ENCODE results near the gene MITF.

MITF gene

DNA sequence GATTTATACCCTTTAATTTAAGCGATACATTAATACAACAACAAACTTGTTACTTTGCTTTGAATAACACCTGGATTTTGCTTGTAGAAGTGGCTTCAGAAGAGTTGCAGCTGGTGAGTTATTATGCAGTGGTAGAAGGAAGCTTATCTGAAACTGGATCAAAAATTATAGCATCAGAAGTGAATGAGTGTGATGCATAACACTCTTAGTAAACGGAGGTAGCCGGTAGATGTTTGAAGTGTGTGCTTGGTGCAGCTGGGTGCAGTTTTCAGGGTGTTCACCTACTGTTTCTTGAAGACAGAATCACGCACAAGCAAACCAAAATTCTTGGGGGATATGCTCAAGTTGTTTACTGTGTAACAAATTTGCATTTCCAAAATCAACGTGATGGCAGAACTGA, 103.1 kb downstream of the MITF start:
- DNase-seq, result no peak

GRCh38 chr3:69842789-69843188, 103.5 kb downstream of the MITF start:
- DNase-seq, result no peak

GRCh38 chr3:69844706-69845105, 105.4 kb downstream of the MITF start:
- DNase-seq, result no peak

GRCh38 chr3:69847303-69847702, 108.0 kb downstream of the MITF start:
- no peak for DNase-seq

DNA sequence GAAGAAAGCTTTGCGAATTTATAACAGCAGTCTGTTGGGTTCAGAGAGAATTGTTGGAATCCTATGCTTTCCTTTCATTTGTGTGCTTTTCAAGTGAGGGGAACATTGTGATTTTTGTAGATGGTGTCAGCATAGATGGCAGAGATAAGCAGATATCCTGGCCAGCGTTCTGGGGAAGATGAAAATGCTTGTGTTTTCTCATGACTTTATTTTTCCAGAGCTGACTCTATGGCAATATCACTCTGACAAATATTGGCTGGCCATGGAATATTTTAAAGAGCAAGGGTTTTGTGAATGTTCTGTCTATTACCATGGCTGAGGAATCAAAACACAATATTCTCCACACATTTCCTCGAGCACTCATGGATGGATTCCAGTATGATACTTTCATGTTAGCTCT, 108.8 kb downstream of the MITF start:
- no peak for DNase-seq

- no peak for DNase-seq
These were observed 111.6 kb downstream of the MITF start for GRCh38 chr3:69850849-69851248.

DNA sequence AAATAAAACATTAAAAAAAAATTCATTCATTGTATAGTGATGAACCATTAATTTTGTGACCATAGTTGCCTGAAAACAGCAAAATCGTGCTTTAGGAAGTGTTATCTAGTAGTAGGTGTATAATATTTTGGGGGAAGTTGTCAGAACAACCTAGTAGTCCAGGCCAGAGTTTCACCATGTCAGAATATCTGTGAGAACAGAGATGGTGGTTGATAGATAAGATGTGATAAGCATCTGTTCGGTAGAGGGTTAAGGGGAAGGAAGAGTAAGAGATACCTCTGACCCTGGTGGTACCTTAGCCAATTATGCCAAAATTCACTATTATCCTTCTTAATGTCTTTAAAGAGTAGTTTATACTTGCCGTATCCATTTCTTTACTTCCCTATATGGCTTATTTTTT, 113.8 kb downstream of the MITF start:
- no peak for DNase-seq

GRCh38 chr3:69855436-69856162, 116.3 kb downstream of the MITF start:
- DNase-seq, result peak; percentile 73

- no peak for DNase-seq
These were observed 117.9 kb downstream of the MITF start for GRCh38 chr3:69856965-69857705.

DNA sequence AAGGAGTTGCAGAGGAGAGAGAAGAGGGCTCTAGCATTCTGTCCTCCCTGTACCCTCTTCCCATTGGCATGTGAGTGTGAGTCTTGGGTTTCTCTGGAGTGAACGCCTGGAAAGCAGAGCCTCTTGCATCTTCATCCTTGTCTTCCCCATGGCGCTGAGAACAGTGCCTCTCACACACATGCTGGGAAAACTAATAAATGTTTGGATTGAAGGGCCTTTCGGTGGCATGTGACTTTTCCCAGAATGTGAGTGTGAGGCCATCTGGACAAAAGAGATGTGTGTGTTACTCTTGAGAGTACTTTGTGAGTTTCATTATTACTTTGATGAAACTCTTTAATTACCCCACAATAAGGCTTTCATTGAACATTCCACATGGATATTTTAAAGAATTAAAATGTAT, 122.3 kb downstream of the MITF start:
- DNase-seq, result no peak

DNA sequence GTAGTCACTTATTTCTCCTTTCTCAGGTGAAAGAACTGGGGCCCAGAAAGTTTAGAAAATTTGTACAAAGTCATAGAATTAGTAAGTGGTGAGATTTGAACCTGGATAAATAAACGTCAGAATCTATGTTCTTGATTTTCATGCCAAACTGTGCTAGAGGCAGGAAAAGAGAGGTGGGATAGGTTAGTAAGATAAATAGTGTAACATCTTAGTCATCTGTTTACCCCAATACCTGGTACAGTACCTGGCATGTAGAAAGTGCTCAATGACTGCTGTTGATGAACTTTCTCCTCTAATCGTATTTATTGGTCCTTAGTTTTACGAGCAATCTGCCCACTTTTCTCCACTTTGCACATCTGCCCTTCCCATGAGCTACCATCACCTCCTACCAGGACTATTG, 124.9 kb downstream of the MITF start:
- DNase-seq, result no peak

- DNase-seq, result no peak
These were observed 125.5 kb downstream of the MITF start for GRCh38 chr3:69864766-69865165.

GRCh38 chr3:69865925-69866679, 126.8 kb downstream of the MITF start:
- DNase-seq, result no peak

- DNase-seq, result no peak
These were observed 127.9 kb downstream of the MITF start for GRCh38 chr3:69866988-69867720.

GRCh38 chr3:69867941-69868505, 128.8 kb downstream of the MITF start:
- no peak for DNase-seq

GRCh38 chr3:69868841-69869420, 129.7 kb downstream of the MITF start:
- DNase-seq, result no peak

GRCh38 chr3:69869643-69870042, 130.4 kb downstream of the MITF start:
- peak; percentile 51 for DNase-seq

GRCh38 chr3:69871251-69871650, 132.0 kb downstream of the MITF start:
- DNase-seq, result no peak

DNA sequence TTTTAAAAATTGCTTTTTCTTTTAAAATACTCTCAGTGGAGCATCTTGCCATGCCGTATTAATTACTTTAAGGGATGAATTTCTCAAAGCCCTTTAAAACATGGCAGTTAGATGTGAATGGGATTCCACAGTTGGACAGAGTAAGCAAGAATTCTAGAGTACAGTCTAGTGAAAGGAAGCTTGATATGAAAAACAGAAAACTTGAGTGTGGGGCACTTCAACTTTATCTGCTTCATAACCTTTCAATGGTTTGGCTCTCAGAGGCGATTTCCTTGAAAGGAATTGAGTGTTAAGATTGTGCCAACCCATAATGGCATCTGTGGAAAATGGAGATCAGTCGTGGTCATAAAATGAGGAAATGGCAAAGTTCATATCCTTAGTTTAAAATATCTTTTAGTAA, 132.6 kb downstream of the MITF start:
- DNase-seq, result no peak

GRCh38 chr3:69872783-69873378, 133.6 kb downstream of the MITF start:
- peak; percentile 72 for DNase-seq

GRCh38 chr3:69876073-69876472, 136.8 kb downstream of the MITF start:
- DNase-seq, result no peak

DNA sequence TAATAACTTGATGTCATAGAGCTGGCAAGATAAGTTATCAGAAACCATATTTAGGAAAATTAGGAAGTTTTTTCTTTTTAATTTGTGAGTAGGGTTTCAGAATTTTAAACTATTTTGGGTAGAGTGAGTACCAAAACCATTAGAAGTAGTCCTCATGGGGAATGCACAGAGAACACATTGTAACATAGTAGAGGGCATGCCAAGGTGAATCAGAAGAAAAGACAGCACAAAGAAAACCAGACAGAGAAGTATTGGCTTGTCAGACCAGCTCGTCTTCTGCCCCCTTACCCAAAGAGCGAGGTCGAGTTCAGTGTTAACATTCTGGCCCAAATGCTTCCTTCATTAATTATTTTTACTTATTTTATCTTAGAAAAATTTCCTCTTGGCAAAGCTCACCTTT, 139.0 kb downstream of the MITF start:
- DNase-seq, result no peak

Measured in NCI-H226 (cell line).